ENCODE results near the gene OR51V1.

Gene OR51V1

DNA sequence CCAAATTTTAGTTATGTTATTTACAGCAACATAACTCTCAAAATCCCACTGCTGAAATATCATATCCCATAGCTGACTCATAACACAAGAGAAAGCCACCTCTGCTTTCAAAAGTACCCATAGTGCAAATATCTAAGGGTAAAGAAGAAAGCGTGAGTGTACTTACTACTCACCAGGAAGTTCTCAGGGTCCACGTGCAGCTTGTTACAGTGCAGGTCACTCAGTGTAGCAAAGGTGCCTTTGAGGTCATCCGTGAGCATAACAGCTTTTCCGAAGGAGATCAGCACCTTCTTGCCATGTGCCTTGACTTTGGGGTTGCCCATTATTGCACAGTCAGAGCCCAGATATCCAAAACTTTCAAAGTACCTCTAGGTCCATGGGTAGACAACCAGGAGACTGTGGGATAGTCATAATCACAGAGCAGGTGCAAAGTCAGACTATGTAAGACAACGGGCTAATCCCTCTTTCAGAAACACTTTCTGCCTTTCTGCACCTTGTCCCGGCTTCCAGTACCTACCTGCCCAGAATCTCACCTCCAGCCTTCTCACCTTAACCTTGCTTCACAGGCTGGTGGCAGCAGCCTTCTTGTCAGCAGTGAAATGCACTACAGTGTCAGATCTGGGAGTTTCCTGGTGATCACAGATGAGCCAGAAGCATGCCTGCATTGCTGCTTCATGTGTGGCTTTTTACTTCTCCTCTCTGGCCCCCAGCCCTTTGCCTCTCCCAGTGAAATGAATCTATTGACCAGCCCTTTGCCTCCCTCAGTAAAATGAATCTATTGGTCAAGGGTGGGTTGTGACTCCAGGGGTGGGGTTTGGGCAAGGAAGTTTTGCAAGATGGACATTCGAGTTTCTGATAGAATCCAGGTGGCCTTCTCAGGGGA lies 42.7 kb upstream of the OR51V1 start:
- no peak for DNase-seq (ENCODE audit: low read depth)
- TF ChIP-seq, protein P1, sequence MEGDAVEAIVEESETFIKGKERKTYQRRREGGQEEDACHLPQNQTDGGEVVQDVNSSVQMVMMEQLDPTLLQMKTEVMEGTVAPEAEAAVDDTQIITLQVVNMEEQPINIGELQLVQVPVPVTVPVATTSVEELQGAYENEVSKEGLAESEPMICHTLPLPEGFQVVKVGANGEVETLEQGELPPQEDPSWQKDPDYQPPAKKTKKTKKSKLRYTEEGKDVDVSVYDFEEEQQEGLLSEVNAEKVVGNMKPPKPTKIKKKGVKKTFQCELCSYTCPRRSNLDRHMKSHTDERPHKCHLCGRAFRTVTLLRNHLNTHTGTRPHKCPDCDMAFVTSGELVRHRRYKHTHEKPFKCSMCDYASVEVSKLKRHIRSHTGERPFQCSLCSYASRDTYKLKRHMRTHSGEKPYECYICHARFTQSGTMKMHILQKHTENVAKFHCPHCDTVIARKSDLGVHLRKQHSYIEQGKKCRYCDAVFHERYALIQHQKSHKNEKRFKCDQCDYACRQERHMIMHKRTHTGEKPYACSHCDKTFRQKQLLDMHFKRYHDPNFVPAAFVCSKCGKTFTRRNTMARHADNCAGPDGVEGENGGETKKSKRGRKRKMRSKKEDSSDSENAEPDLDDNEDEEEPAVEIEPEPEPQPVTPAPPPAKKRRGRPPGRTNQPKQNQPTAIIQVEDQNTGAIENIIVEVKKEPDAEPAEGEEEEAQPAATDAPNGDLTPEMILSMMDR (IDR thresholded peaks at IDR 0.05; ENCODE audit: control insufficient read depth, extremely low read depth, insufficient read depth): no peak
- H3K4me3 ChIP-seq (ENCODE audit: low read depth, low read length): no peak overlapping the region

DNA sequence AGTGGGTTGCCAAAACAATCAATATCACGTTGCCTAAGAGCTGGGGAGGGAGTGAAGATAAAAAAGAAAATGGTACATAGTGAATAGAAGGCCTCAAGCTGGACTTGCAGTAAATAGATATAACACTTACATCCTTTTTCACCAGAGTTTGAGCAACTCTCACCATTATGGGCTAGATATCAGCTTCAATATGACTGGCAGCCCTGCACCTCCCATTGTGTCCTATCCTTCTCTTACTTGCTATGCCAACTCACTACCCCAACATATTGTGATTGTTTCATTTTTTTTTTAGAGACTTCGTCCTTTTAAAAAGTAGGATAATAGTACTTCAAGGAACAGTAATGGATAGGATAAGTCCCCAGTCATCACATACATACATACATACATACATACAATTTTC lies 41.7 kb upstream of the OR51V1 start:
- DNase-seq (ENCODE audit: low read depth): no peak
- no peak overlapping the region for H3K4me3 ChIP-seq (ENCODE audit: low read depth, low read length)
- TF ChIP-seq, protein P1 (IDR thresholded peaks at IDR 0.05; ENCODE audit: control insufficient read depth, extremely low read depth, insufficient read depth): no peak

GRCh38 chr11:5241458-5241857 lies 41.0 kb upstream of the OR51V1 start:
- no peak for DNase-seq (ENCODE audit: low read depth)
- TF ChIP-seq, protein P1 (IDR thresholded peaks at IDR 0.05; ENCODE audit: control insufficient read depth, extremely low read depth, insufficient read depth): no peak
- H3K4me3 ChIP-seq (ENCODE audit: low read depth, low read length): no peak overlapping the region

DNA sequence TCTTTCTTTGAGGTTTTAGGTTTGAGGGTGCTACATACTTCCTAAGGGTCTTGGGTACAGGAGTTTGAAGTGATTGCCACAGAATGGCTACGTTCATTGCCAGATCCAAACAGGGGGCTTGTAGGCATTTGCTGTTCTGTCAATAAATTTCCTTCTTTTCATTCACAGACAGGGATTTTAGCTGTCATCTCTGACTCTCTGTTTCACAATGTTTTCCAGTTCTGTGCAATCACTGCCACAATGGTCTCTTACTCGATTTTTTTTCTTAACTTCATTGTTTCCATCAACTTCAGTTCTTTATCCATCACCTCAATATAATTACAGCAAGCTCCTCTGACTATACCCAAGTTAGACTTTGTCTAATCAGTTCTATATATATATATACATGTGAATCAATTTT lies 40.0 kb upstream of the OR51V1 start:
- TF ChIP-seq, protein P1 (IDR thresholded peaks at IDR 0.05; ENCODE audit: control insufficient read depth, extremely low read depth, insufficient read depth): no peak
- DNase-seq (ENCODE audit: low read depth): no peak
- no peak overlapping the region for H3K4me3 ChIP-seq (ENCODE audit: low read depth, low read length)

- DNase-seq (ENCODE audit: low read depth): no peak
- TF ChIP-seq, protein P1 (IDR thresholded peaks at IDR 0.05; ENCODE audit: control insufficient read depth, extremely low read depth, insufficient read depth): no peak
- no peak overlapping the region for H3K4me3 ChIP-seq (ENCODE audit: low read depth, low read length)
These were observed 39.6 kb upstream of the OR51V1 start for GRCh38 chr11:5240056-5240455.

GRCh38 chr11:5239046-5239445 lies 38.6 kb upstream of the OR51V1 start:
- no peak for DNase-seq (ENCODE audit: low read depth)
- TF ChIP-seq, protein P1 (IDR thresholded peaks at IDR 0.05; ENCODE audit: control insufficient read depth, extremely low read depth, insufficient read depth): no peak
- H3K4me3 ChIP-seq (ENCODE audit: low read depth, low read length): no peak overlapping the region

DNA sequence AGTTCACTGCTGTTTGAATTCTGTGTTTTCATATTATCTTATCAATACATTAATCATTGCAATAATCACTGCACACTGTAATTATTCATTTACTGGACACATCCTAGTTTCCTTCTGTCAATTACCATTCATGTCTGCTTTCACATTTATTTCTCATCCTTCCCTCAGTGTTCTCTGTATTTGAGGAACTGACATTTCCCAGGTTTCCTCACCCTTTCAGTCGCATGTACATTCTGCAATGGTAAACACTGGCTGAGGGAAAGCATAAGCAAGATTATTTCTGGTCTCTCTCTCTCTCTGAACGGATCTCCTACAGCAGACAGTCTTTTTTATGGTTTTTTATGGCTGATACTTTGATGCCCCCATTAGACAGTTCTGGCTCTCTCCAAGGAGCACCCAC lies 38.0 kb upstream of the OR51V1 start:
- TF ChIP-seq, protein P1 (IDR thresholded peaks at IDR 0.05; ENCODE audit: control insufficient read depth, extremely low read depth, insufficient read depth): no peak
- no peak for DNase-seq (ENCODE audit: low read depth)
- no peak overlapping the region for H3K4me3 ChIP-seq (ENCODE audit: low read depth, low read length)

All from LNCaP clone FGC (cell line).